DND-41 (cell line): ENCODE measurements around the gene TMEM138.

ENCODE experiments used
- EZH2 ChIP-seq: IDR thresholded peaks from 3 replicates; pipeline ENCODE4 v1.6.1; 2012; ENCODE audit warnings: borderline replicate concordance, low read depth, mild to moderate bottlenecking, moderate library complexity, low read length, inconsistent platforms; ENCODE audit not compliant: severe bottlenecking
- TF ChIP-seq, protein P1 (sequence below): IDR thresholded peaks from 2 replicates; pipeline ENCODE4 v1.5.1; 2012; ENCODE audit warnings: borderline replicate concordance, low read length, moderate library complexity, mild to moderate bottlenecking; ENCODE audit not compliant: poor library complexity, severe bottlenecking; ENCODE audit errors: extremely low read depth

DNA sequence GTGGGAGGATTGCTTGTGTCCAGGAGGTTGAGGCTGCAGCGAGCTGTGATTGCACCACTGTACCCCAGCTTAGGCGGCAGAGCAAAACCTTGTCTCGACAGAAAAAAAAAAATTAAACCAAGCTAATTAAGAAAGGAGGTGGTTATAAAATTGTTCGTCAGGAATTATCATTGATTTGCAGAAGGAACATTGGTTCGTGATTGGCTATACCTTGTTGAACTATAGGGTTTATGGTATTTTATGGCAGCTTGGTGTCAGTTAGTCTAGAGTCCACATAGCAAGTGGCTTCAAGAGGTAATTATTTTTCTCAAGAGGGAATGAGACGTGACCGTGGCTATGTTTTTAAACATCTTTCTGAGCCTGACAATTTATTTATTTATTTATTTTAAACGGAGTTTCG is 18.7 kb downstream of the TMEM138 start:
- TF ChIP-seq, protein P1, sequence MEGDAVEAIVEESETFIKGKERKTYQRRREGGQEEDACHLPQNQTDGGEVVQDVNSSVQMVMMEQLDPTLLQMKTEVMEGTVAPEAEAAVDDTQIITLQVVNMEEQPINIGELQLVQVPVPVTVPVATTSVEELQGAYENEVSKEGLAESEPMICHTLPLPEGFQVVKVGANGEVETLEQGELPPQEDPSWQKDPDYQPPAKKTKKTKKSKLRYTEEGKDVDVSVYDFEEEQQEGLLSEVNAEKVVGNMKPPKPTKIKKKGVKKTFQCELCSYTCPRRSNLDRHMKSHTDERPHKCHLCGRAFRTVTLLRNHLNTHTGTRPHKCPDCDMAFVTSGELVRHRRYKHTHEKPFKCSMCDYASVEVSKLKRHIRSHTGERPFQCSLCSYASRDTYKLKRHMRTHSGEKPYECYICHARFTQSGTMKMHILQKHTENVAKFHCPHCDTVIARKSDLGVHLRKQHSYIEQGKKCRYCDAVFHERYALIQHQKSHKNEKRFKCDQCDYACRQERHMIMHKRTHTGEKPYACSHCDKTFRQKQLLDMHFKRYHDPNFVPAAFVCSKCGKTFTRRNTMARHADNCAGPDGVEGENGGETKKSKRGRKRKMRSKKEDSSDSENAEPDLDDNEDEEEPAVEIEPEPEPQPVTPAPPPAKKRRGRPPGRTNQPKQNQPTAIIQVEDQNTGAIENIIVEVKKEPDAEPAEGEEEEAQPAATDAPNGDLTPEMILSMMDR: no peak
- TF ChIP-seq EZH2: no peak
